ENCODE data around the gene CCSER1.
"Not testable (repeated sequence)": the region's sequence is repeated elsewhere in the genome, so short reads cannot be mapped to it uniquely, and the experiment has no call there.

- not testable (repeated sequence) for TF ChIP-seq SMC3 (conservative IDR thresholded peaks at IDR 0.05; ENCODE audit: poor library complexity); TAF1 (IDR thresholded peaks at IDR 0.05; ENCODE audit: low read depth)
- TF ChIP-seq, protein P1, sequence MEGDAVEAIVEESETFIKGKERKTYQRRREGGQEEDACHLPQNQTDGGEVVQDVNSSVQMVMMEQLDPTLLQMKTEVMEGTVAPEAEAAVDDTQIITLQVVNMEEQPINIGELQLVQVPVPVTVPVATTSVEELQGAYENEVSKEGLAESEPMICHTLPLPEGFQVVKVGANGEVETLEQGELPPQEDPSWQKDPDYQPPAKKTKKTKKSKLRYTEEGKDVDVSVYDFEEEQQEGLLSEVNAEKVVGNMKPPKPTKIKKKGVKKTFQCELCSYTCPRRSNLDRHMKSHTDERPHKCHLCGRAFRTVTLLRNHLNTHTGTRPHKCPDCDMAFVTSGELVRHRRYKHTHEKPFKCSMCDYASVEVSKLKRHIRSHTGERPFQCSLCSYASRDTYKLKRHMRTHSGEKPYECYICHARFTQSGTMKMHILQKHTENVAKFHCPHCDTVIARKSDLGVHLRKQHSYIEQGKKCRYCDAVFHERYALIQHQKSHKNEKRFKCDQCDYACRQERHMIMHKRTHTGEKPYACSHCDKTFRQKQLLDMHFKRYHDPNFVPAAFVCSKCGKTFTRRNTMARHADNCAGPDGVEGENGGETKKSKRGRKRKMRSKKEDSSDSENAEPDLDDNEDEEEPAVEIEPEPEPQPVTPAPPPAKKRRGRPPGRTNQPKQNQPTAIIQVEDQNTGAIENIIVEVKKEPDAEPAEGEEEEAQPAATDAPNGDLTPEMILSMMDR (IDR thresholded peaks at IDR 0.05; ENCODE audit: poor library complexity, severe bottlenecking) = not testable (repeated sequence)
These were observed 711.7 kb downstream of the CCSER1 start for GRCh38 chr4:90838859-90839258.

All from neural cell (in vitro differentiated cells).